Keratinocyte (primary cell): ENCODE measurements around the gene NIBAN1. TPM values are rescaled to one million over a fixed set of nuclear protein-coding genes. Genes with fewer than 3 reads are reported as not detected.

Experiments
- DNase-seq: peaks from one replicate; pipeline ENCODE4 v3.0.0-alpha.2; 2011; ENCODE audit warnings: low read depth, missing footprints, low spot score
- FAIRE-seq: peaks from 2 replicates; lab custom pipeline; 2011; peaks lifted over from hg19 to GRCh38; lab: Jason Lieb, UNC
- H2AFZ ChIP-seq: 2 replicates; pipeline ENCODE4 v1.6.0; 2012; ENCODE audit warnings: low read length, control low read depth, inconsistent platforms; ENCODE audit not compliant: control insufficient read depth
- H3K27ac ChIP-seq: 2 replicates; pipeline ENCODE4 v1.5.1; 2011; ENCODE audit warnings: low read length; ENCODE audit not compliant: control insufficient read depth, insufficient read depth
- H3K27me3 ChIP-seq: 3 replicates; pipeline ENCODE4 v1.6.0; 2011; ENCODE audit warnings: low read length; ENCODE audit not compliant: control insufficient read depth, insufficient read depth; ENCODE audit errors: extremely low read depth
- H3K36me3 ChIP-seq, 2 experiments: 2 replicates in 1 of 2; 3 replicates in 1 of 2; pipeline ENCODE4 v1.5.1; 2011; ENCODE audit warnings: low read length in 2 of 2, mild to moderate bottlenecking in 1 of 2; ENCODE audit not compliant: control insufficient read depth in 2 of 2, insufficient read depth in 2 of 2; ENCODE audit errors: extremely low read depth in 1 of 2
- H3K4me1 ChIP-seq: 3 replicates; pipeline ENCODE4 v1.5.1; 2011; ENCODE audit warnings: low read length; ENCODE audit not compliant: control insufficient read depth, insufficient read depth; ENCODE audit errors: extremely low read depth
- H3K4me2 ChIP-seq: 3 replicates; pipeline ENCODE4 v1.6.0; 2011; ENCODE audit warnings: low read depth, low read length; ENCODE audit not compliant: control insufficient read depth, insufficient read depth; ENCODE audit errors: extremely low read depth
- H3K4me3 ChIP-seq, 3 experiments: fragments of 200-600 bp in 1 of 3; sonication (generic) in 1 of 3; 2 replicates in 2 of 3; 3 replicates in 1 of 3; pipeline ENCODE4 v1.5.1; 2011 to 2016; ENCODE audit warnings: low read length in 3 of 3, mild to moderate bottlenecking in 3 of 3, control low read depth in 2 of 3, inconsistent platforms in 1 of 3, low read depth in 1 of 3, mixed read lengths in 1 of 3, mixed run types in 1 of 3, moderate library complexity in 1 of 3; ENCODE audit not compliant: control insufficient read depth in 2 of 3, insufficient read depth in 2 of 3; ENCODE audit errors: extremely low read depth in 1 of 3
- H3K79me2 ChIP-seq: 2 replicates; pipeline ENCODE4 v1.6.0; 2012; ENCODE audit warnings: low read length; ENCODE audit not compliant: control insufficient read depth, insufficient read depth
- H3K9ac ChIP-seq: 3 replicates; pipeline ENCODE4 v1.6.0; 2011; ENCODE audit warnings: low read length; ENCODE audit not compliant: control insufficient read depth, insufficient read depth; ENCODE audit errors: extremely low read depth
- H3K9me1 ChIP-seq: 3 replicates; pipeline ENCODE4 v1.6.0; 2011; ENCODE audit warnings: low read length; ENCODE audit not compliant: control insufficient read depth, insufficient read depth; ENCODE audit errors: extremely low read depth
- H3K9me3 ChIP-seq: 2 replicates; pipeline ENCODE4 v1.5.1; 2012; ENCODE audit warnings: low read depth, low read length; ENCODE audit not compliant: control insufficient read depth
- H4K20me1 ChIP-seq: 3 replicates; pipeline ENCODE4 v1.6.0; 2011; ENCODE audit warnings: low read length; ENCODE audit not compliant: control insufficient read depth, insufficient read depth; ENCODE audit errors: extremely low read depth
- EZH2 ChIP-seq: IDR thresholded peaks from one replicate; pipeline ENCODE4 v1.6.1; 2012; ENCODE audit warnings: inconsistent platforms, mild to moderate bottlenecking, low read length, moderate library complexity
- dilution Hi-C: fragments of 300-500 bp; cut with MboI; formaldehyde crosslinking; loops from one replicate; pipeline ENCODE4 v1.7.0; 2020; ENCODE audit warnings: low sequenced_read_pairs; ENCODE audit not compliant: extremely low pct_ligation_motif_present
- polyA plus RNA-seq, 5 experiments: library from polyadenylated mRNA; depleted of rRNA in 3 of 5; stranded (reverse) in 3 of 5; stranded (forward) in 1 of 5; unstranded in 1 of 5; fragments of >200 nt; gene quantifications; 1 replicate in 1 of 5; 2 replicates in 3 of 5; 3 replicates in 1 of 5; pipeline versions ENCODE4 v1.2.1 to v1.2.3, GENCODE V29; 2011 to 2012; ENCODE audit warnings: missing spikeins in 2 of 5, low read depth in 1 of 5, low replicate concordance in 1 of 5
- TF ChIP-seq, protein P1 (sequence below), 3 experiments: IDR thresholded peaks in 1 of 3; conservative IDR thresholded peaks in 1 of 3; optimal IDR thresholded peaks in 1 of 3; 2 replicates in 2 of 3; 3 replicates in 1 of 3; pipeline versions ENCODE3 to v1.5.1; 2011; ENCODE audit warnings: low read length in 3 of 3, mild to moderate bottlenecking in 3 of 3, moderate library complexity in 2 of 3, control low read depth in 1 of 3, inconsistent platforms in 1 of 3; ENCODE audit not compliant: insufficient read depth in 2 of 3; ENCODE audit errors: extremely low read depth in 1 of 3

NIBAN1 gene
- polyA plus RNA-seq, 1 donor (not counting 4 experiments of a cell fraction or from before 2014, with no cell fraction given), result 10.6 TPM

- dilution Hi-C loops, result no loop called here
- Histone ChIP-seq H3K4me3 (no peak overlapping the region), H4K20me1 (no peaks in the 10 kb centered on the region), H3K27me3 (no peaks in the 10 kb centered on the region), H3K9me1 (no peaks in the 10 kb centered on the region), H3K4me1 (peaks cover 8% of the 10 kb centered on the region), H3K27ac (no peak overlapping the region), H2AFZ (no peak overlapping the region), H3K9ac (no peak overlapping the region), H3K79me2 (no peaks in the 10 kb centered on the region), H3K4me2 (no peak overlapping the region), H3K9me3 (no peaks in the 10 kb centered on the region), H3K36me3 (no peaks in the 10 kb centered on the region)
- DNase-seq, result no peak
- FAIRE-seq, result no peak
- TF ChIP-seq, protein P1, sequence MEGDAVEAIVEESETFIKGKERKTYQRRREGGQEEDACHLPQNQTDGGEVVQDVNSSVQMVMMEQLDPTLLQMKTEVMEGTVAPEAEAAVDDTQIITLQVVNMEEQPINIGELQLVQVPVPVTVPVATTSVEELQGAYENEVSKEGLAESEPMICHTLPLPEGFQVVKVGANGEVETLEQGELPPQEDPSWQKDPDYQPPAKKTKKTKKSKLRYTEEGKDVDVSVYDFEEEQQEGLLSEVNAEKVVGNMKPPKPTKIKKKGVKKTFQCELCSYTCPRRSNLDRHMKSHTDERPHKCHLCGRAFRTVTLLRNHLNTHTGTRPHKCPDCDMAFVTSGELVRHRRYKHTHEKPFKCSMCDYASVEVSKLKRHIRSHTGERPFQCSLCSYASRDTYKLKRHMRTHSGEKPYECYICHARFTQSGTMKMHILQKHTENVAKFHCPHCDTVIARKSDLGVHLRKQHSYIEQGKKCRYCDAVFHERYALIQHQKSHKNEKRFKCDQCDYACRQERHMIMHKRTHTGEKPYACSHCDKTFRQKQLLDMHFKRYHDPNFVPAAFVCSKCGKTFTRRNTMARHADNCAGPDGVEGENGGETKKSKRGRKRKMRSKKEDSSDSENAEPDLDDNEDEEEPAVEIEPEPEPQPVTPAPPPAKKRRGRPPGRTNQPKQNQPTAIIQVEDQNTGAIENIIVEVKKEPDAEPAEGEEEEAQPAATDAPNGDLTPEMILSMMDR (optimal IDR thresholded peaks at IDR 0.05 in 1 of 3, IDR thresholded peaks at IDR 0.05 in 1 of 3, conservative IDR thresholded peaks at IDR 0.05 in 1 of 3; ENCODE audit: extremely low read depth in 1 of 3, insufficient read depth in 2 of 3, low read length in 3 of 3), result no peak
- no peak for TF ChIP-seq EZH2
These were observed 28.5 kb downstream of the NIBAN1 start for GRCh38 chr1:184945678-184946412.

- H2AFZ ChIP-seq, result no peak overlapping the region
- FAIRE-seq (peak; percentile 59), DNase-seq (no peak)
- no peaks in the 10 kb centered on the region for H3K9me1 ChIP-seq
- no peaks in the 10 kb centered on the region for H3K79me2 ChIP-seq
- H3K4me2 ChIP-seq, result peak overlapping the region; percentile 11
- no peaks in the 10 kb centered on the region for H3K36me3 ChIP-seq
- dilution Hi-C loops, result no loop called here
- H3K4me3 ChIP-seq, result no peak overlapping the region
- no peaks in the 10 kb centered on the region for H3K9me3 ChIP-seq
- H3K27me3 ChIP-seq, result no peaks in the 10 kb centered on the region
- H3K27ac ChIP-seq, result no peak overlapping the region
- peaks cover 8% of the 10 kb centered on the region for H3K4me1 ChIP-seq
- H4K20me1 ChIP-seq, result no peaks in the 10 kb centered on the region
- no peak overlapping the region for H3K9ac ChIP-seq
- TF ChIP-seq, protein P1 (optimal IDR thresholded peaks at IDR 0.05 in 1 of 3, IDR thresholded peaks at IDR 0.05 in 1 of 3, conservative IDR thresholded peaks at IDR 0.05 in 1 of 3; ENCODE audit: extremely low read depth in 1 of 3, insufficient read depth in 2 of 3, low read length in 3 of 3), result no peak
- no peak for TF ChIP-seq EZH2
These were observed 29.3 kb downstream of the NIBAN1 start for GRCh38 chr1:184945029-184945428.
